ENCODE data around the gene PSME1. TPM values are rescaled to one million over a fixed set of nuclear protein-coding genes. Genes with fewer than 3 reads are reported as not detected.

Gene PSME1
- total and polyA plus RNA-seq, 4 donors: 63.3 to 237 (median 101) TPM

- TF ChIP-seq RAD21 (IDR thresholded peaks at IDR 0.05): no peak
- TF ChIP-seq NR2F2 (IDR thresholded peaks at IDR 0.05): no peak
- no peak for TF ChIP-seq MAX (IDR thresholded peaks at IDR 0.05)
- TF ChIP-seq YY1 (IDR thresholded peaks at IDR 0.05): no peak
- no peak for TF ChIP-seq JUND (IDR thresholded peaks at IDR 0.05)
- no peak for TF ChIP-seq REST (IDR thresholded peaks at IDR 0.05)
- no peak for TF ChIP-seq HNF4G (IDR thresholded peaks at IDR 0.05)
- TF ChIP-seq CTCF (IDR thresholded peaks at IDR 0.05; ENCODE audit: low read depth, low read length, missing input control): no peak
- no peak for TF ChIP-seq GABPA (IDR thresholded peaks at IDR 0.05 in 1 of 2, conservative IDR thresholded peaks at IDR 0.05 in 1 of 2)
- Histone ChIP-seq H3K9me3 (ENCODE audit: control insufficient read depth in 4 of 4, low read length in 3 of 4) (no peaks in the 10 kb centered on the region), H3K4me1 (ENCODE audit: control insufficient read depth in 4 of 4, insufficient read depth in 4 of 4, low read length in 3 of 4) (peaks cover 0 to 23% (median 14%) of the 10 kb centered on the region in 4 donors), H3K27ac (ENCODE audit: low read depth in 1 of 2, low read length in 2 of 2) (no peak overlapping the region), H3K27me3 (ENCODE audit: control insufficient read depth in 4 of 4, insufficient read depth in 4 of 4, low read length in 3 of 4) (no peaks in the 10 kb centered on the region), H3K9ac (ENCODE audit: low read depth in 1 of 2, low read length in 2 of 2) (no peak overlapping the region), H3K36me3 (ENCODE audit: control insufficient read depth in 4 of 4, insufficient read depth in 3 of 4, low read depth in 1 of 4, low read length in 3 of 4) (peaks cover 17 to 81% (median 26%) of the 10 kb centered on the region in 4 donors), H3K4me3 (ENCODE audit: low read depth in 1 of 3, low read length in 3 of 3) (no peak overlapping the region)
- WGBS: 93% methylated on average over 14 of the region's 14 CpGs
- DNase-seq (ENCODE audit: low spot score): no peak
Observed at GRCh38 chr14:24182110-24182882, 46.3 kb downstream of the PSME1 start.

GRCh38 chr14:24183014-24183481 lies 47.1 kb downstream of the PSME1 start:
- no peak overlapping the region for H3K9ac ChIP-seq (ENCODE audit: low read depth in 1 of 2, low read length in 2 of 2)
- WGBS: 95% methylated on average over 15 of the region's 15 CpGs
- no peak overlapping the region for H3K27ac ChIP-seq (ENCODE audit: low read depth in 1 of 2, low read length in 2 of 2)
- no peak for DNase-seq (ENCODE audit: low spot score)
- TF ChIP-seq JUND (IDR thresholded peaks at IDR 0.05) (no peak), HNF4G (IDR thresholded peaks at IDR 0.05) (no peak), TAF1 (conservative IDR thresholded peaks at IDR 0.05) (no peak), EGR1 (IDR thresholded peaks at IDR 0.05; ENCODE audit: low read depth in 2 of 2) (no peak), HNF4A (conservative IDR thresholded peaks at IDR 0.05) (no peak), MAX (IDR thresholded peaks at IDR 0.05) (no peak), FOXA1 (IDR thresholded peaks at IDR 0.05) (no peak), YY1 (IDR thresholded peaks at IDR 0.05) (no peak), FOXA2 (IDR thresholded peaks at IDR 0.05) (no peak), REST (IDR thresholded peaks at IDR 0.05) (no peak), SP1 (IDR thresholded peaks at IDR 0.05) (no peak), ZBTB33 (IDR thresholded peaks at IDR 0.05) (no peak), RXRA (IDR thresholded peaks at IDR 0.05) (no peak), NR2F2 (IDR thresholded peaks at IDR 0.05) (no peak), RAD21 (IDR thresholded peaks at IDR 0.05) (no peak), GABPA (IDR thresholded peaks at IDR 0.05 in 1 of 2, conservative IDR thresholded peaks at IDR 0.05 in 1 of 2) (no peak)
- H3K4me3 ChIP-seq (ENCODE audit: low read depth in 1 of 3, low read length in 3 of 3): no peak overlapping the region
- no peaks in the 10 kb centered on the region for H3K9me3 ChIP-seq (ENCODE audit: control insufficient read depth in 4 of 4, low read length in 3 of 4)
- H3K4me1 ChIP-seq (ENCODE audit: control insufficient read depth in 4 of 4, insufficient read depth in 4 of 4, low read length in 3 of 4): peaks cover 3 to 30% (median 19%) of the 10 kb centered on the region in 4 donors
- no peaks in the 10 kb centered on the region for H3K27me3 ChIP-seq (ENCODE audit: control insufficient read depth in 4 of 4, insufficient read depth in 4 of 4, low read length in 3 of 4)
- H3K36me3 ChIP-seq (ENCODE audit: control insufficient read depth in 4 of 4, insufficient read depth in 3 of 4, low read depth in 1 of 4, low read length in 3 of 4): peaks cover 15 to 74% (median 24%) of the 10 kb centered on the region in 4 donors
